HG03460 (cell line): ENCODE measurements around the gene RSPO4.

Experiments
- ATAC-seq: cut with Tn5 transposase; IDR thresholded peaks from one replicate; pipeline ENCODE4 v1.9.1; 2021; ENCODE audit not compliant: unreplicated experiment

The RSPO4 gene

GRCh38 chr20:910870-911770 lies 91.0 kb downstream of the RSPO4 start:
- ATAC-seq = no peak

- no peak for ATAC-seq
Observed at GRCh38 chr20:910132-910869, 91.8 kb downstream of the RSPO4 start.

- no peak for ATAC-seq
Observed at GRCh38 chr20:909641-910040, 92.5 kb downstream of the RSPO4 start.
